Lower lobe of right lung (tissue), 2 donors: ENCODE results near the gene DDX17. TPM values are rescaled to one million over a fixed set of nuclear protein-coding genes. Genes with fewer than 3 reads are reported as not detected.

Experiments used
- ATAC-seq, 2 donors: fragments of 200-7000 bp; cut with Tn5 transposase; one replicate each; pipeline ENCODE4 v1.9.1; 2020 to 2022; ENCODE audit warnings: mild to moderate bottlenecking in 2 of 2, moderate library complexity in 2 of 2
- DNase-seq: peaks from one replicate; pipeline ENCODE4 v3.0.0-alpha.2; 2020
- H3K27ac ChIP-seq: fragments of 200-600 bp; one replicate; pipeline ENCODE4 v1.8.0; 2022
- H3K27me3 ChIP-seq: fragments of 200-600 bp; one replicate; pipeline ENCODE4 v1.8.0; 2022; ENCODE audit warnings: low read depth
- H3K36me3 ChIP-seq: fragments of 200-600 bp; one replicate; pipeline ENCODE4 v1.8.0; 2022; ENCODE audit warnings: mild to moderate bottlenecking
- H3K4me1 ChIP-seq: fragments of 200-600 bp; one replicate; pipeline ENCODE4 v1.8.0; 2022
- H3K4me3 ChIP-seq: fragments of 200-600 bp; one replicate; pipeline ENCODE4 v1.8.0; 2022; ENCODE audit warnings: mild to moderate bottlenecking
- H3K9me3 ChIP-seq: fragments of 200-600 bp; one replicate; pipeline ENCODE4 v1.8.0; 2022
- CTCF ChIP-seq: fragments of 200-600 bp; IDR thresholded peaks from one replicate; pipeline ENCODE4 v1.8.0; 2022; ENCODE audit warnings: antibody characterized with exemption, mild to moderate bottlenecking
- intact Hi-C: fragments of 100-400 bp; cut with DNase I; formaldehyde crosslinking; loops from one replicate; pipeline ENCODE4 v1.11.0; 2022
- total RNA-seq: library from RNA; stranded (reverse); fragmentation: NEBNext Ultra II Directional; extraction: Animal tissue kit (Norgen Biotek cat#: 25700); gene quantifications from one replicate; pipeline ENCODE4 v1.2.1, GENCODE V29; 2021
- donor health status: DM: no; HTN: yes; CAD: no; lungs with severe emphysema.

Gene DDX17
- total RNA-seq, 1 donor from 2014 or later, result 457 TPM

DNA sequence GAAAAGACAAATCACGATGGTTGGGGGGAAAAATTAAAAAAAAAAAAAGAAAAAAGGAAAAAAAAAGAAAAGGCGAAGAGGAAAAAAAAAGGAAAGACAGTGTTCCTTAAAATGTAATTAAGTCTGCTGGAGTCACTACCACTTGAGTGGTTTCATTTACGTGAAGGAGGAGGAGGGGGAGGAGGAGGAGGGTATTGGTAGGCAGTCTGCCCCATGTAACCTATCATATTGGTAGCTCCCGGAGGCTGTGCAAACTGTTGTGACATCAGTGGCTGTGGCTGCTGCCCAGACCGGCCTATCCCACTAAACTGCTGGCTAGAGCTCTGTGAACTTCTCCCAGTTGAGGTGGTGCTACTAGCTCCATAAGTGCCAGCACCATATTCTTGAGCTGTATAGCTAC lies 20.3 kb downstream of the DDX17 start:
- DNase-seq, result no peak
- intact Hi-C loops, result no loop called here
- Histone ChIP-seq H3K4me3 (no peak overlapping the region), H3K9me3 (no peaks in the 10 kb centered on the region), H3K36me3 (peaks cover 100% of the 10 kb centered on the region), H3K4me1 (peaks cover 23% of the 10 kb centered on the region), H3K27ac (no peak overlapping the region), H3K27me3 (no peaks in the 10 kb centered on the region)
- peak; percentile 70 to 73 for ATAC-seq
- no peak for TF ChIP-seq CTCF

DNA sequence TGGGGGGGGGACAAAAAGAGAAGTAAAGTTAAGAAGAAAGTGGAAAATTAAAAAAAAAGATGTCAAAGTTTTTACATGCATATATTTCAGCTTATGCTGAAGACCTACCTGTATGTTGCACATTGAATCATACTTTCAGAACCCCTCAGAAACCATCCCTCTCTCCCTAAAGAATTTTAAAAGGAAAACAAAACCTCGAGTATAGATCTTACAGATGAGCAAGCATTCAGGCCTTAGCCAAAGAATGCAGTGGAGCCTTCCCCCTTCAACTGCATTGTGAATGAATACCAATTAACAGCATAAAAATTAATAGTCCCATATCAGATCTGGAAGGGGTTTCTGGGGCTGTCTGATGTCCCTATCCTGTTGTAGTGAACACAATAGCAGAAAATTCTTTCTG lies 21.9 kb downstream of the DDX17 start:
- Histone ChIP-seq H3K27ac (no peak overlapping the region), H3K4me1 (peaks cover 18% of the 10 kb centered on the region), H3K27me3 (no peaks in the 10 kb centered on the region), H3K36me3 (peaks cover 96% of the 10 kb centered on the region), H3K4me3 (no peak overlapping the region), H3K9me3 (no peaks in the 10 kb centered on the region)
- intact Hi-C loops, result no loop called here
- ATAC-seq (no peak), DNase-seq (no peak)
- TF ChIP-seq CTCF, result no peak

GRCh38 chr22:38482662-38483308 lies 23.3 kb downstream of the DDX17 start:
- Histone ChIP-seq H3K27me3 (no peaks in the 10 kb centered on the region), H3K36me3 (peaks cover 81% of the 10 kb centered on the region), H3K27ac (no peak overlapping the region), H3K4me3 (no peak overlapping the region), H3K4me1 (peaks cover 11% of the 10 kb centered on the region), H3K9me3 (no peaks in the 10 kb centered on the region)
- DNase-seq (no peak), ATAC-seq (no peak)
- no peak for TF ChIP-seq CTCF
- intact Hi-C loops, result no loop called here

DNA sequence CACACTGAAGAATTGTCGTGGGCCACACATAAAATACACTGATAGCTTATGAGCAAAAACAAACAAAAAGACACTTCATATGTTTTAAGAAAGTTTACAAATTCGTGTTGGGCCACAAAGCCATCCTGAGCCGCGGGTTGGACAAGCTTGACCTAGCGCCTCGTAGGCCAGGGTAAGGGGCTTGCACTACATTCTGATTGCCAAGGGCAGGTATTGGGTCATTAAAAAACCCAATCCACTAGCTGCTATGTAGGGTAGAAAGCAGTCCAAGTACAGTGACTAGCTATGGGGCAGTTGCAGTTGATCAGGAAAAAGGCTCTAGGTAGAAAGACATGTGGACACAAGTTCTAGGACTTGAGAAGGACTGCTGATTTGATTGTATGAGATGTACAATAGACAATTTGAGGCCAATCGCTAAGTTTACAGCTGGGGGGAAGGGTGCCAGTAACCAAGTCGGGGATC lies 24.2 kb downstream of the DDX17 start:
- DNase-seq (no peak), ATAC-seq (peak in 1 of 2 donors; percentile 14)
- Histone ChIP-seq H3K9me3 (no peaks in the 10 kb centered on the region), H3K27ac (no peak overlapping the region), H3K36me3 (peaks cover 72% of the 10 kb centered on the region), H3K4me1 (peaks cover 11% of the 10 kb centered on the region), H3K27me3 (no peaks in the 10 kb centered on the region), H3K4me3 (no peak overlapping the region)
- intact Hi-C loops, result no loop called here
- no peak for TF ChIP-seq CTCF

- no peak for TF ChIP-seq CTCF
- intact Hi-C loops, result no loop called here
- Histone ChIP-seq H3K27me3 (no peaks in the 10 kb centered on the region), H3K27ac (no peak overlapping the region), H3K4me3 (no peak overlapping the region), H3K9me3 (no peaks in the 10 kb centered on the region), H3K4me1 (peaks cover 11% of the 10 kb centered on the region), H3K36me3 (peaks cover 66% of the 10 kb centered on the region)
- ATAC-seq (peak; percentile 9 to 42), DNase-seq (no peak)
These were observed 24.8 kb downstream of the DDX17 start for GRCh38 chr22:38481162-38481870.
